AG04449 (cell line): ENCODE measurements around the gene ATP6V1F.

Source experiments
- CTCF ChIA-PET: fragments of 350-600 bp; formaldehyde crosslinking; extraction: SDS; loops from one replicate; lab custom pipeline; 2021; ENCODE audit warnings: antibody characterized with exemption; lab: Yijun Ruan, JAX
- POLR2A ChIA-PET: fragments of 400-600, 350-600 bp; formaldehyde crosslinking; extraction: SDS; loops from one replicate; lab custom pipeline; 2020; ENCODE audit warnings: antibody characterized with exemption, inconsistent platforms; lab: Yijun Ruan, JAX
- DNase-seq: peaks from one replicate; pipeline ENCODE4 v3.0.0-alpha.2; 2010; ENCODE audit warnings: low read depth, low spot score
- H3K4me3 ChIP-seq: 2 replicates; pipeline ENCODE4 v1.5.1; 2011; ENCODE audit warnings: low read depth, mild to moderate bottlenecking, control low read depth, low read length
- CTCF ChIP-seq: IDR thresholded peaks from one replicate; pipeline ENCODE4 v1.5.1; 2011; ENCODE audit warnings: mild to moderate bottlenecking, moderate library complexity, low read length, control low read depth, inconsistent platforms; ENCODE audit not compliant: insufficient read depth; ENCODE audit errors: missing control alignments

The ATP6V1F gene

GRCh38 chr7:128862571-128863432 lies at the start of gene ATP6V1F:
Gene ATP6V1F, plus strand, starts transcription at chr7:128862856. Its CDS starts 49 bp downstream, at chr7:128862905.
- TF ChIP-seq CTCF, result no peak
- peak; percentile 71 for DNase-seq
- peak within 1 kb of the TSS; percentile 85 for H3K4me3 ChIP-seq
- CTCF ChIA-PET, result interaction anchor here (0.7 to 17.9 kb wide), 16 partner anchors 9 to 228 kb away, joined by 3 to 203 read pairs (median 4); no protein-coding TSS in a partner anchor
- POLR2A ChIA-PET, result interaction anchor here (0.5 to 2.7 kb wide), 6 partner anchors 19 to 204 kb away, joined by 3 to 20 read pairs (median 6); no protein-coding TSS in a partner anchor

- POLR2A ChIA-PET, result no interaction called here
- TF ChIP-seq CTCF, result no peak
- CTCF ChIA-PET, result no interaction called here
- DNase-seq, result no peak
- no peak overlapping the region for H3K4me3 ChIP-seq
Measured at GRCh38 chr7:128814499-128814898, 48.2 kb upstream of the ATP6V1F start.

- ChIA-PET CTCF (no interaction called here), POLR2A (no interaction called here)
- H3K4me3 ChIP-seq, result no peak overlapping the region
- TF ChIP-seq CTCF, result no peak
- no peak for DNase-seq
Measured at GRCh38 chr7:128815289-128815942, 47.2 kb upstream of the ATP6V1F start.

GRCh38 chr7:128818694-128819093 lies 44.0 kb upstream of the ATP6V1F start:
- no peak overlapping the region for H3K4me3 ChIP-seq
- no peak for TF ChIP-seq CTCF
- CTCF ChIA-PET, result interaction anchor here (1.1 to 1.3 kb wide), 2 partner anchors 9 to 14 kb away, joined by 5 to 7 read pairs; no protein-coding TSS in a partner anchor
- POLR2A ChIA-PET, result interaction anchor here (1.0 kb wide), 1 partner anchor 12 kb away, joined by 3 read pairs; no protein-coding TSS in a partner anchor
- DNase-seq, result no peak

GRCh38 chr7:128821724-128822123 lies 40.9 kb upstream of the ATP6V1F start:
- no peak overlapping the region for H3K4me3 ChIP-seq

More at GRCh38 chr7:128821724-128822123, 40.9 kb upstream of the ATP6V1F start:
- no peak for DNase-seq
- ChIA-PET CTCF (no interaction called here), POLR2A (no interaction called here)
- TF ChIP-seq CTCF, result no peak
